ENCODE results near the gene XIRP2.

The XIRP2 gene

GRCh38 chr2:167275046-167275445 is 386.8 kb downstream of the XIRP2 start:
- no peak for DNase-seq (ENCODE audit: low read depth in 2 of 2, low spot score in 1 of 2)

- no peak for DNase-seq (ENCODE audit: low read depth in 2 of 2, low spot score in 1 of 2)
These were observed 391.5 kb downstream of the XIRP2 start for GRCh38 chr2:167279810-167280209.

GRCh38 chr2:167287212-167287611 is 398.9 kb downstream of the XIRP2 start:
- no peak for DNase-seq (ENCODE audit: low read depth in 2 of 2, low spot score in 1 of 2)

GRCh38 chr2:167289651-167290410 is 401.6 kb downstream of the XIRP2 start:
- DNase-seq (ENCODE audit: low read depth in 2 of 2, low spot score in 1 of 2): no peak

GRCh38 chr2:167292430-167293171 is 404.3 kb downstream of the XIRP2 start, which contains the start of gene B3GALT1:
Gene B3GALT1, plus strand, starts transcription at chr2:167293001.
- no peak for DNase-seq (ENCODE audit: low read depth in 2 of 2, low spot score in 1 of 2)

- no peak for DNase-seq (ENCODE audit: low read depth in 2 of 2, low spot score in 1 of 2)
These were observed 405.0 kb downstream of the XIRP2 start for GRCh38 chr2:167293172-167293781.

GRCh38 chr2:167293943-167294775 is 405.9 kb downstream of the XIRP2 start:
- DNase-seq (ENCODE audit: low read depth in 2 of 2, low spot score in 1 of 2): no peak

GRCh38 chr2:167294776-167295140 is 406.5 kb downstream of the XIRP2 start:
- DNase-seq (ENCODE audit: low read depth in 2 of 2, low spot score in 1 of 2): no peak

- DNase-seq (ENCODE audit: low read depth in 2 of 2, low spot score in 1 of 2): no peak
These were observed 409.0 kb downstream of the XIRP2 start for GRCh38 chr2:167297292-167297691.

- no peak for DNase-seq (ENCODE audit: low read depth in 2 of 2, low spot score in 1 of 2)
These were observed 409.7 kb downstream of the XIRP2 start for GRCh38 chr2:167298017-167298416.

All from stimulated activated CD8-positive, alpha-beta memory T cell treated with anti-CD3 and anti-CD28 coated beads, Interleukin-4, amount 100 ng/mL, for 4 hours (primary cell).